HepG2 (cell line): ENCODE data around the gene IGHMBP2. TPM values are rescaled to one million over a fixed set of nuclear protein-coding genes. Genes with fewer than 3 reads are reported as not detected.

Source experiments
- ATAC-seq: fragments of 200-7000 bp; cut with Tn5 transposase; 3 replicates; pipeline ENCODE4 v1.9.1; 2020; ENCODE audit warnings: mild to moderate bottlenecking, moderate library complexity
- BruUV-seq: library from RNA; stranded (reverse); fragments of 400-500 nt; replicated peaks from 2 replicates; lab custom pipeline; 2021; lab: Mats Ljungman, UMichigan
- CTCF ChIA-PET: fragments of 300-600 bp; formaldehyde crosslinking; extraction: SDS; loops from one replicate; lab custom pipeline; 2021; ENCODE audit warnings: low total read pairs, inconsistent platforms, low intra/inter-chr PET ratio; lab: Yijun Ruan, JAX
- POLR2A ChIA-PET: fragments of 350-600 bp; sonication (Branson Sonifier 250); formaldehyde crosslinking; loops from one replicate; lab custom pipeline; 2020; ENCODE audit warnings: antibody characterized with exemption, inconsistent platforms; lab: Yijun Ruan, JAX
- DNase-seq: peaks from one replicate; pipeline ENCODE4 v3.0.0-alpha.2; 2015; ENCODE audit warnings: low spot score
- FAIRE-seq: peaks from 3 replicates; lab custom pipeline; 2011; peaks lifted over from hg19 to GRCh38; lab: Jason Lieb, UNC
- H2AFZ ChIP-seq: one replicate; pipeline ENCODE4 v1.6.1; 2011; ENCODE audit warnings: low read length, inconsistent platforms
- H3K27ac ChIP-seq: fragments of 300-600 bp; 3 replicates; pipeline ENCODE4 v1.8.0; 2011; ENCODE audit warnings: mixed run types, mild to moderate bottlenecking, mixed read lengths, low read length, inconsistent platforms; ENCODE audit not compliant: insufficient read depth; ENCODE audit errors: extremely low read length
- H3K27me3 ChIP-seq, 2 experiments: fragments of 200-600 bp in 1 of 2; 2 replicates in 1 of 2; 3 replicates in 1 of 2; pipeline versions ENCODE4 v1.6.0 to v1.8.0; 2011; ENCODE audit warnings: low read length in 2 of 2, mild to moderate bottlenecking in 2 of 2, moderate library complexity in 2 of 2, inconsistent platforms in 1 of 2; ENCODE audit not compliant: insufficient read depth in 2 of 2, control insufficient read depth in 1 of 2
- H3K36me3 ChIP-seq, 2 experiments: fragments of 200-600 bp in 1 of 2; replicated peaks in 1 of 2; 2 replicates in 1 of 2; 3 replicates in 1 of 2; pipeline versions ENCODE4 v1.5.1 to v1.8.0; 2011; ENCODE audit warnings: low read length in 2 of 2, inconsistent platforms in 1 of 2; ENCODE audit not compliant: insufficient read depth in 2 of 2, control insufficient read depth in 1 of 2
- H3K4me1 ChIP-seq: 2 replicates; pipeline ENCODE4 v1.5.1; 2012; ENCODE audit warnings: low read length, inconsistent platforms; ENCODE audit not compliant: insufficient read depth
- H3K4me2 ChIP-seq: 2 replicates; pipeline ENCODE4 v1.6.0; 2011; ENCODE audit warnings: low read depth, low read length, inconsistent platforms
- H3K4me3 ChIP-seq, 3 experiments: fragments of 200-600 bp in 1 of 3; sonication (generic), shearing (Covaris generic) in 1 of 3; replicated peaks in 1 of 3; 2 replicates each; pipeline ENCODE4 v1.5.1; 2011 to 2016; ENCODE audit warnings: low read length in 3 of 3, inconsistent platforms in 2 of 3, low read depth in 2 of 3, mild to moderate bottlenecking in 2 of 3, control low read depth in 1 of 3, mixed read lengths in 1 of 3; ENCODE audit not compliant: insufficient read depth in 1 of 3
- H3K79me2 ChIP-seq: one replicate; pipeline ENCODE4 v1.6.1; 2011; ENCODE audit warnings: low read length, inconsistent platforms; ENCODE audit not compliant: insufficient read depth
- H3K9ac ChIP-seq: 2 replicates; pipeline ENCODE4 v1.6.0; 2011; ENCODE audit warnings: mild to moderate bottlenecking, low read depth, low read length, inconsistent platforms; ENCODE audit not compliant: insufficient read depth
- H3K9me3 ChIP-seq: 2 replicates; pipeline ENCODE4 v1.5.1; 2012; ENCODE audit warnings: mild to moderate bottlenecking, low read length
- H4K20me1 ChIP-seq: 2 replicates; pipeline ENCODE4 v1.6.0; 2011; ENCODE audit warnings: inconsistent platforms, mild to moderate bottlenecking, low read length, moderate library complexity; ENCODE audit not compliant: insufficient read depth
- CHD2 ChIP-seq: IDR thresholded peaks from 2 replicates; pipeline ENCODE4 v1.6.1; 2011; ENCODE audit warnings: low read depth, low read length, improper control_type of control experiment
- ELK4 ChIP-seq: sonication (generic); formaldehyde crosslinking; IDR thresholded peaks from 2 replicates; pipeline ENCODE4 v1.9.0; 2021; ENCODE audit warnings: missing genetic modification reagents, borderline replicate concordance
- ETV5 ChIP-seq: IDR thresholded peaks from 2 replicates; pipeline ENCODE4 v1.6.1; 2018; ENCODE audit warnings: missing biosample characterization, missing genetic modification reagents, inconsistent platforms, borderline replicate concordance
- FOXK2 ChIP-seq: fragments of 450-650 bp; IDR thresholded peaks from 2 replicates; pipeline ENCODE4 v1.6.1; 2016
- FOXO1 ChIP-seq: sonication (generic); formaldehyde crosslinking; IDR thresholded peaks from 2 replicates; pipeline ENCODE4 v1.4.0; 2020; ENCODE audit warnings: missing genetic modification reagents
- GTF3A ChIP-seq: sonication (generic); formaldehyde crosslinking; conservative IDR thresholded peaks from 2 replicates; pipeline ENCODE4 v1.4.0; 2020; ENCODE audit warnings: mild to moderate bottlenecking, missing genetic modification reagents
- HMG20A ChIP-seq: IDR thresholded peaks from 2 replicates; pipeline ENCODE4 v1.6.1; 2016; ENCODE audit warnings: borderline replicate concordance
- HNRNPUL1 ChIP-seq: fragments of 200-400 bp; formaldehyde crosslinking; IDR thresholded peaks from 2 replicates; pipeline ENCODE4 v1.6.1; 2017; ENCODE audit warnings: low read depth, mild to moderate bottlenecking, low read length, moderate library complexity
- KDM2A ChIP-seq: sonication (generic); formaldehyde crosslinking; IDR thresholded peaks from 2 replicates; pipeline ENCODE4 v1.4.0; 2020; ENCODE audit warnings: low read depth, missing genetic modification reagents, borderline replicate concordance
- MTF2 ChIP-seq: sonication (generic); formaldehyde crosslinking; IDR thresholded peaks from 2 replicates; pipeline ENCODE4 v1.5.0; 2020; ENCODE audit warnings: missing genetic modification reagents, borderline replicate concordance
- REST ChIP-seq, 2 experiments: IDR thresholded peaks; 2 replicates each; pipeline ENCODE4 v1.6.1; 2011 to 2012; ENCODE audit warnings: low read length in 2 of 2, borderline replicate concordance in 1 of 2, low read depth in 1 of 2, mild to moderate bottlenecking in 1 of 2, moderate library complexity in 1 of 2
- SRSF9 ChIP-seq: fragments of 200-400 bp; formaldehyde crosslinking; IDR thresholded peaks from 2 replicates; pipeline ENCODE4 v1.6.1; 2018; ENCODE audit warnings: borderline replicate concordance, mild to moderate bottlenecking, low read depth, low read length; ENCODE audit not compliant: insufficient read depth, poor library complexity, severe bottlenecking
- ZKSCAN1 ChIP-seq: fragments of 150-350 bp; IDR thresholded peaks from 2 replicates; pipeline ENCODE4 v1.6.1; 2014; ENCODE audit warnings: low read length
- WGBS: methylation state at CpG from one replicate; pipeline ENCODE4 v1.1.6; 2017; ENCODE audit warnings: low lambda C conversion rate; 5-methylcytosine and 5-hydroxymethylcytosine counted together
- in situ Hi-C: cut with HindIII; loops from 2 replicates; pipeline ENCODE4 v1.10.0; 2017; ENCODE audit warnings: low pct_unique_long_range_greater_than_20kb; ENCODE audit not compliant: extremely low pct_ligation_motif_present
- intact Hi-C: fragments of 100-400 bp; cut with micrococcal nuclease; formaldehyde crosslinking; loops from one replicate; pipeline ENCODE4 v1.10.0; 2022; ENCODE audit not compliant: unreplicated experiment
- polyA plus RNA-seq, 8 experiments: library from polyadenylated mRNA; depleted of rRNA in 3 of 8; stranded (reverse) in 7 of 8; unstranded in 1 of 8; fragments of >200 nt; fragmentation: Illumina TruSeq in 4 of 8; extraction: Trizol in 4 of 8; gene quantifications; 2 replicates each; pipeline versions ENCODE4 v1.2.1 to v1.2.3, GENCODE V29; 2011 to 2016; ENCODE audit warnings: low read depth in 4 of 8, missing spikeins in 1 of 8, mixed read lengths in 1 of 8; ENCODE audit not compliant: insufficient read depth in 1 of 8
- total RNA-seq, 5 experiments: library from RNA; depleted of rRNA; stranded (reverse); fragments of >200 nt; fragmentation: Illumina TruSeq; extraction: Trizol; gene quantifications; 2 replicates each; pipeline ENCODE4 v1.2.3, GENCODE V29; 2016; ENCODE audit warnings: low read depth in 1 of 5

The IGHMBP2 gene
- total and polyA plus RNA-seq, 2 of the 13 experiments (the other 11 are each of a cell fraction or from before 2014, with no cell fraction given), result 8.9 to 9.9 TPM

GRCh38 chr11:68916439-68916838, 12.7 kb downstream of the IGHMBP2 start:
- Histone ChIP-seq H4K20me1 (no peaks in the 10 kb centered on the region), H3K9me3 (no peaks in the 10 kb centered on the region), H3K9ac (no peak overlapping the region), H3K79me2 (no peaks in the 10 kb centered on the region), H3K4me1 (no peaks in the 10 kb centered on the region), H3K27ac (no peak overlapping the region), H3K4me2 (no peak overlapping the region), H3K36me3 (peaks cover 19 to 70% of the 10 kb centered on the region in 2 experiments), H2AFZ (no peak overlapping the region), H3K4me3 (no peak overlapping the region), H3K27me3 (no peaks in the 10 kb centered on the region)
- intact Hi-C loops, result no loop called here
- DNase-seq, result no peak
- POLR2A ChIA-PET, result no interaction called here
- in situ Hi-C loops, result no loop called here
- TF ChIP-seq ETV5 (CRISPR knock-in tag), result no peak
- no peak for TF ChIP-seq REST (IDR thresholded peaks at IDR 0.05; ENCODE audit: borderline replicate concordance in 1 of 2, low read depth in 1 of 2, low read length in 2 of 2)
- TF ChIP-seq SRSF9, result no peak
- no peak for TF ChIP-seq HMG20A
- no peak for TF ChIP-seq GTF3A
- no peak for TF ChIP-seq MTF2
- no peak for TF ChIP-seq FOXK2
- TF ChIP-seq FOXO1, result no peak
- no peak for TF ChIP-seq ZKSCAN1
- no peak for TF ChIP-seq CHD2
- no peak for TF ChIP-seq HNRNPUL1
- no peak for TF ChIP-seq KDM2A (CRISPR knock-in tag)
- no peak for TF ChIP-seq ELK4 (CRISPR knock-in tag)
- no peak for ATAC-seq
- no peak for FAIRE-seq
- 91% methylated on average over 13 of the region's 13 CpGs for WGBS
- BruUV-seq, result no TSS peak
- CTCF ChIA-PET, result no interaction called here
